T-cell (primary cell): ENCODE measurements around the gene CRYGN. TPM values are rescaled to one million over a fixed set of nuclear protein-coding genes. Genes with fewer than 3 reads are reported as not detected.

ENCODE experiments used
- ATAC-seq, 4 experiments: fragments of 200-7000 bp in 3 of 4; fragments of 150-1000 bp in 1 of 4; cut with Tn5 transposase; replicated peaks in 1 of 4; 1 replicate in 3 of 4; 2 replicates in 1 of 4; pipeline ENCODE4 v1.10.0; 2021; ENCODE audit warnings: moderate library complexity in 3 of 4, mild to moderate bottlenecking in 2 of 4, moderate number of reproducible peaks in 1 of 4
- CTCF ChIA-PET, 2 donors: fragments of 300-600 bp; sonication (Branson Sonifier 250); formaldehyde crosslinking; loops; one replicate each; lab custom pipeline; 2022; ENCODE audit warnings: antibody characterized with exemption in 2 of 2; lab: Charles Lee
- POLR2A ChIA-PET, 2 donors: fragments of 300-600 bp; sonication (Branson Sonifier 250); formaldehyde crosslinking; loops; one replicate each; lab custom pipeline; 2022; ENCODE audit warnings: antibody characterized with exemption in 2 of 2; lab: Charles Lee
- DNase-seq, 35 experiments: peaks; one replicate each; pipeline versions ENCODE4 v3.0.0 to v3.0.0-alpha.2; 2013 to 2023
- H3K27ac ChIP-seq: one replicate; pipeline ENCODE4 v1.5.1; 2013; ENCODE audit warnings: low read length
- H3K27me3 ChIP-seq, 2 experiments: replicated peaks in 1 of 2; 1 replicate in 1 of 2; 2 replicates in 1 of 2; pipeline versions ENCODE4 v1.6.1 to v1.7.0; 2013; ENCODE audit warnings: low read length in 1 of 2, mixed read lengths in 1 of 2; ENCODE audit not compliant: control insufficient read depth in 2 of 2, insufficient read depth in 2 of 2; ENCODE audit errors: extremely low read depth in 1 of 2
- H3K36me3 ChIP-seq, 2 donors: 1 replicate in 1 of 2; 2 replicates in 1 of 2; pipeline versions ENCODE4 v1.6.1 to v1.7.0; 2013; ENCODE audit warnings: low read length in 1 of 2; ENCODE audit not compliant: control insufficient read depth in 2 of 2, insufficient read depth in 1 of 2; ENCODE audit errors: extremely low read depth in 1 of 2
- H3K4me1 ChIP-seq, 2 experiments: 1 replicate in 1 of 2; 2 replicates in 1 of 2; pipeline versions ENCODE4 v1.6.1 to v1.7.0; 2013; ENCODE audit warnings: low read length in 2 of 2, mixed read lengths in 1 of 2; ENCODE audit not compliant: insufficient read depth in 2 of 2, control insufficient read depth in 1 of 2; ENCODE audit errors: extremely low read depth in 1 of 2
- H3K4me3 ChIP-seq, 2 donors: 1 replicate in 1 of 2; 2 replicates in 1 of 2; pipeline versions ENCODE4 v1.5.1 to v1.7.0; 2013; ENCODE audit warnings: mild to moderate bottlenecking in 2 of 2, low read length in 1 of 2, moderate library complexity in 1 of 2; ENCODE audit not compliant: control insufficient read depth in 1 of 2; ENCODE audit errors: extremely low read depth in 1 of 2
- H3K9me3 ChIP-seq: 2 replicates; pipeline ENCODE4 v1.7.0; 2013
- H3K27ac Mint-ChIP-seq, 2 donors: one replicate each; pipeline ENCODE4 v1.8.0; 2020 to 2021; ENCODE audit warnings: mild to moderate bottlenecking in 2 of 2, mixed read lengths in 2 of 2
- H3K27me3 Mint-ChIP-seq, 2 donors: one replicate each; pipeline ENCODE4 v1.8.0; 2021 to 2022; ENCODE audit warnings: mixed read lengths in 2 of 2
- H3K36me3 Mint-ChIP-seq: one replicate; pipeline ENCODE4 v1.8.0; 2021; ENCODE audit warnings: mixed read lengths
- H3K4me1 Mint-ChIP-seq, 3 donors: one replicate each; pipeline ENCODE4 v1.8.0; 2020 to 2022; ENCODE audit warnings: mixed read lengths in 3 of 3, mild to moderate bottlenecking in 1 of 3
- H3K4me3 Mint-ChIP-seq, 3 donors: one replicate each; pipeline ENCODE4 v1.8.0; 2020 to 2022; ENCODE audit warnings: mild to moderate bottlenecking in 3 of 3, mixed read lengths in 3 of 3, moderate library complexity in 3 of 3
- H3K9me3 Mint-ChIP-seq, 3 donors: one replicate each; pipeline ENCODE4 v1.8.0; 2020 to 2022; ENCODE audit warnings: mixed read lengths in 3 of 3
- WGBS: methylation state at CpG from one replicate; pipeline ENCODE4 v1.1.5; 2013; ENCODE audit warnings: missing lambda C conversion rate; ENCODE audit not compliant: insufficient coverage; 5-methylcytosine and 5-hydroxymethylcytosine counted together
- total RNA-seq, 35 experiments: library from RNA in 6 of 35; stranded (reverse) in 6 of 35; fragments of 120-200 nt in 1 of 35; gene quantifications; one replicate each; pipeline versions ENCODE4 v1.2.1 to v1.2.4 and lab custom pipeline; 2013 to 2026

Gene CRYGN
- total RNA-seq, 5 donors from 2014 or later (not counting 1 experiment from before 2014, with no cell fraction given): 0.98 to 1.8 (median 1.0) TPM; not detected in 2

DNA sequence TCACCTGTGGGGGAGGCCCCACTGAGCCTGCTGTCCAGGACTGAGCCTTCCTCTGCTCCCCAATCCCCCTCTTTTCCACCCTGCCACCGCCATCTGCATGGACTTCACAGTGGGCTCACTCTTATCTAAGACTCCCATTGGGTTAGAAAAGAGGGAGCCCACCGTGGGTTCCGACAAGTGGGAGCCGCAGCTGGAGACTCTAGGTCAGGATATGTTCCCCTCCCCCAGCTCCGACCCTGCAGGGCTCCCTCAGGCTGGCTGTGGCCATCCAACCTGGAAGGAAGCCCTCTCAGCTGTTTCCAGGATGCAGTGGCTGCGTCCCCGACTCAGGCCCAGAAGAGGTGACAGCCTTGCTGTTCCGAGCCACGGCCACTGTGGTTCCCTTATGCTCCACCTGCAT lies 34.9 kb downstream of the CRYGN start:
- H3K27ac Mint-ChIP-seq: peak overlapping the region; percentile 39 to 43
- ATAC-seq: no peak
- Histone ChIP-seq H3K27me3 (peaks cover 2 to 24% of the 10 kb centered on the region in 2 experiments), H3K27ac (no peak overlapping the region), H3K9me3 (no peaks in the 10 kb centered on the region), H3K4me1 (peaks cover 0 to 46% of the 10 kb centered on the region in 2 experiments), H3K4me3 (no peak overlapping the region), H3K36me3 (no peaks in the 10 kb centered on the region)
- no peaks in the 10 kb centered on the region for H3K36me3 Mint-ChIP-seq
- H3K4me1 Mint-ChIP-seq: peaks cover 12 to 53% (median 16%) of the 10 kb centered on the region in 3 donors
- no peak overlapping the region for H3K4me3 Mint-ChIP-seq
- ChIA-PET POLR2A (no interaction called here), CTCF (interaction anchor here in 1 of 2 donors (0.5 kb wide), 1 partner anchor 83 kb away, joined by 3 read pairs; no protein-coding TSS in a partner anchor)
- no peaks in the 10 kb centered on the region for H3K9me3 Mint-ChIP-seq
- no peak for DNase-seq
- H3K27me3 Mint-ChIP-seq: peaks cover 0 to 5% of the 10 kb centered on the region in 2 donors
- 91% methylated on average over 8 of the region's 9 CpGs for WGBS

DNA sequence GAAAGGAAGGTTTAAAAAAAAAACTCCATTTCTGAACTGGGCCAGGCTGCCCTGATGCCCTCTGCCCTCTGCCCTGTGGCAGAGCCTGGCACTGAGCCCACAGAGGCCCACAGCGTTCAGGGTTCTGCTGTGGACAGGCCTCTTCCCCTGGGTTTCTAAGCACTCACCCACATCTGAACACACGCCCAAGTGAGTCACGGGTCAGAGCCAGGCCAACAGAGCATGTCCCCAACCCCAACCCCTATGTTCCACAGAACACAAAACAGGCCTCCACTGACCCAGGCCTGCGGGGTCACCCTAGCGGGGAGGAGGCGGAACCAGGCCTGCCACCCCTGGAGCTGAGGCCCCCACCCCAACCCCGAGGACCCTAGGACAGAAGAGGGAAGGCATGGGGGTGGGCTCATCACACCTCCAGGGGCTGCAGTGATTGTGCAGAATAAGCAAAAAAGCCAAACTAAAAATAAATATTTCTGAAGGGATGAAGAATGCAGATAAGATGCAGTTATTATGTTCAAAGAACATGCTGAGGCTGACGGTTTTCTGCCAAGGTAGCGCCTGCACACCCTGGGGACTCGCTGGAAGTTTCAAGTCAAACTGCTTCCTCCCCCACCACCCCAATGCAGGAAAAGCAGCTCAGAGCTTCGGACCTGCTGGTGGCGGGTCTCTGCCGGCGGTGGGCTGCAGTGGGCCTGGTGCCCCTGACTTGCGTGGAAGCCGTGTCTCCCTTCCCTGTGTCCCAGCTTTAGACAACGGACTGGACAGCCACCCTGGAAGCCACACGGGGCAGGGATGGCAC lies 35.5 kb downstream of the CRYGN start:
- Histone ChIP-seq H3K4me3 (no peak overlapping the region), H3K27ac (peak overlapping the region; percentile 34), H3K9me3 (no peaks in the 10 kb centered on the region), H3K27me3 (peaks cover 2 to 19% of the 10 kb centered on the region in 2 experiments), H3K4me1 (peaks cover 0 to 44% of the 10 kb centered on the region in 2 experiments), H3K36me3 (no peaks in the 10 kb centered on the region)
- Mint-ChIP-seq H3K9me3 (no peaks in the 10 kb centered on the region), H3K4me3 (no peak overlapping the region), H3K36me3 (no peaks in the 10 kb centered on the region), H3K27ac (peak overlapping the region; percentile 39 to 81), H3K27me3 (peaks cover 0 to 5% of the 10 kb centered on the region in 2 donors), H3K4me1 (peaks cover 12 to 53% (median 16%) of the 10 kb centered on the region in 3 donors)
- 91% methylated on average over 8 of the region's 18 CpGs for WGBS
- POLR2A ChIA-PET: no interaction called here
- CTCF ChIA-PET: no interaction called here
- ATAC-seq (no peak), DNase-seq (peak in 1 of 35 experiments; percentile 24)

DNA sequence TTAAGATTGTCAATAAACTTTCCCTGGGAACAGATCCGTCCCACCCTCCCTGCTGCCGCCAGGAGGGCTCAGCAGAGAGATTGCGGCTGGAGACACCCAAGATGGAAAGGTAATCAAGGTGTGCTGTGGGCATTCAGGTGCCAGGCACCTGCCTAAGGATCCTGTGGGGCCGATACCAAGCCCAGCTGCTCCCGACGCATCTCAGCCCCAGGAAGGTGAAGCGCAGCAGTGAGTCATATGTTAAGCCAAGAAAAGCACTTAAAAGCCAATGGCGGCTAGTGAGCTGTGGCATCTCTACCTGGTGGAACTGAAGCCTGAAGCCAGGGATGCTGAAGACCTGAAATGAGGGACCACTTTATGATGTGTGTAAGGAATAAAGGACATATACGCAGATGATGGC lies 36.2 kb downstream of the CRYGN start:
- Histone ChIP-seq H3K36me3 (peaks cover 0 to under 1% of the 10 kb centered on the region in 2 donors), H3K4me1 (peaks cover 0 to 41% of the 10 kb centered on the region in 2 experiments), H3K9me3 (no peaks in the 10 kb centered on the region), H3K4me3 (no peak overlapping the region), H3K27ac (peak overlapping the region; percentile 34), H3K27me3 (peaks cover 2 to 14% of the 10 kb centered on the region in 2 experiments)
- no peak for DNase-seq
- Mint-ChIP-seq H3K36me3 (no peaks in the 10 kb centered on the region), H3K9me3 (no peaks in the 10 kb centered on the region), H3K4me1 (peaks cover 11 to 51% (median 14%) of the 10 kb centered on the region in 3 donors), H3K27me3 (peaks cover 0 to 3% of the 10 kb centered on the region in 2 donors), H3K27ac (peak overlapping the region; percentile 5 to 81), H3K4me3 (no peak overlapping the region)
- POLR2A ChIA-PET: no interaction called here
- CTCF ChIA-PET: no interaction called here
- no peak for ATAC-seq
- WGBS: 93% methylated on average over 7 of the region's 9 CpGs

DNA sequence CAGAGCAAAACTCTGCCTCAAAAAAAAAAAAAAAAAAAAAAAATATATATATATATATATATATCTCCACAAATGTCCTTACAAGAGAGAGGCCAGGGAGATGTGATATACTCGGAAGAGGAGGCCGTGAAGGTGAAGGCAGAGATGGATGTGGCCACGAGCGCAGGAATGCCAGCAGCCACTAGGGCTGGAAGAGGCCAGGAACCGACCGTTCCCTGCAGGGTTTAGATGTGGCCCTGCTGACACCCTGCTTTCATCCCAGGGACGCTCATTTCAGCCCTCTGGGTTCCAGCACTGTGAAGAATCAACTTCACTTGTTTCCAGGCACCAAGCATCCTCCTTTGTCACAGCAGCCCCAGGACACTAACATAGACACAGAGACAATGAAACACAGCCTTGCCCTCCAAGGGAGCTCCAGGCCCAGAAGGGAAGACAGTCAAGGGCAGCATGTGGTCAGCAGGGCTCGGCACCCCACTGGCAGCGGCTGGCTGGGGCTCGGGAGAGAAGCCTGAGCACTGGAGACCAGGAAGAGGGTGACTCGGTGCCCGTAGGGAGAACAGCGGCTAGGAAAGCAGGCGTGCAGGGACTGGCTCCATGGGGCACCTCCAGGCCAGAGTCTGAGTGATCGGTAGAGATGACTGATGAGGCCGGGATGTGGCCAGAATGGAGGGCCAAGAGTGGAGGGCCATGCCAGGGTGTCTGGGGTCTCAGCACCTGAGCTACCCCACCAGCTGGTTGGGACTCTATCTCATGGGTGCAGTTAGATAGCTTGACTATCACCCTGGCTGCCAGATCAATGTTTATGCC lies 37.7 kb downstream of the CRYGN start:
- no peak for ATAC-seq
- no peak overlapping the region for H3K4me3 Mint-ChIP-seq
- POLR2A ChIA-PET: interaction anchor here in 1 of 2 donors (0.5 kb wide), 1 partner anchor 25 kb away, joined by 7 read pairs; no protein-coding TSS in a partner anchor

DNA sequence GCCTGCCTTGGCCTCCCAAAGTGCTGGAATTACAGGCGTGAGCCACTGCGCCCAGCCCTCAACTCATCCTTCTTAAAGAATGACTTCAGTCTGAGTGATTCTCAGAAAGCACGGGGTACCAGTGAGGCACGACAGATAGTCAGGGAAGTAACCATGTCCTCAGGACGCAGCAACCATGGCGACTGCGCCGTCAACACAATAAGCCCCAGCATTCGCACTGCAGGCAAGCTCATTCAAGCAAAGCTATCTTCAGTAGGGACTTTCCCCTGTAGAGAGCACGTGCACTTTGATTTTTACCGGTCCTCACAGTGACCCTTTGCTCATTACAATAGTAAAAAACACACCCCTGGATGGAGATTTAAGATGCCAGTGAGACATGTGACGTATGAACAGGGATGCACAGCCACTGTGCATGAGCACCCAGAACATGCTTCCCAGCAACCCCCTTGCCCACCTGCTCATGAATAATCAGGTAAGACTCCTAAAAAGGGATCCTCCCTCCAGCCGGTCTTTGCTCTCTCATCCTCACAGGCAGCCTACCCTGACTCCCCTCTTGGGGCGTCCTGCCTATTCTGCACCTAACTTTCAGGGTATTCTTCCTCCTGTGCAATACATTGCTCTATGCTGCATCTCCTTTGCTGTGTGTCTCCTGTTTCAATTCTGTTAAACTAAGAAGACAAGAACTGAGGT lies 39.2 kb downstream of the CRYGN start:
- Mint-ChIP-seq H3K27ac (peak overlapping the region; percentile 16 to 45), H3K4me3 (no peak overlapping the region), H3K9me3 (no peaks in the 10 kb centered on the region), H3K36me3 (no peaks in the 10 kb centered on the region), H3K4me1 (peaks cover 10 to 61% (median 14%) of the 10 kb centered on the region in 3 donors), H3K27me3 (no peaks in the 10 kb centered on the region)
- ChIA-PET POLR2A (interaction anchor here in 1 of 2 donors (0.7 kb wide), 1 partner anchor 29 kb away, joined by 3 read pairs; no protein-coding TSS in a partner anchor), CTCF (interaction anchor here in 1 of 2 donors (0.7 kb wide), 1 partner anchor 197 kb away, joined by 3 read pairs; no protein-coding TSS in a partner anchor)
- peak in 3 of 35 experiments; percentile 5 to 30 (median 23) for DNase-seq
- 78% methylated on average over 13 of the region's 14 CpGs for WGBS
- peak in 1 of 4 experiments; percentile 42 for ATAC-seq
- no peak overlapping the region for H3K4me3 ChIP-seq
- peaks cover 0 to 6% of the 10 kb centered on the region in 2 experiments for H3K27me3 ChIP-seq
- H3K9me3 ChIP-seq: no peaks in the 10 kb centered on the region
- no peak overlapping the region for H3K27ac ChIP-seq
- peaks cover 0 to 2% of the 10 kb centered on the region in 2 donors for H3K36me3 ChIP-seq
- peaks cover 0 to 46% of the 10 kb centered on the region in 2 experiments for H3K4me1 ChIP-seq

More for the DNA sequence above, 37.7 kb downstream of the CRYGN start:
- WGBS: 86% methylated on average over 10 of the region's 16 CpGs
- H3K27me3 Mint-ChIP-seq: no peaks in the 10 kb centered on the region
- H3K4me1 Mint-ChIP-seq: peaks cover 9 to 59% (median 14%) of the 10 kb centered on the region in 3 donors
- H3K27me3 ChIP-seq: peaks cover 0 to 7% of the 10 kb centered on the region in 2 experiments
- no peak for DNase-seq
- no peaks in the 10 kb centered on the region for H3K36me3 Mint-ChIP-seq
- H3K9me3 ChIP-seq: no peaks in the 10 kb centered on the region
- H3K4me3 ChIP-seq: no peak overlapping the region
- no peak overlapping the region for H3K27ac ChIP-seq
- H3K4me1 ChIP-seq: peaks cover 0 to 36% of the 10 kb centered on the region in 2 experiments
- no peaks in the 10 kb centered on the region for H3K9me3 Mint-ChIP-seq
- peaks cover 0 to 2% of the 10 kb centered on the region in 2 donors for H3K36me3 ChIP-seq
- H3K27ac Mint-ChIP-seq: no peak overlapping the region
- CTCF ChIA-PET: interaction anchor here in 1 of 2 donors (0.6 kb wide), 1 partner anchor 43 kb away, joined by 3 read pairs; no protein-coding TSS in a partner anchor
